Peyer's patch (tissue), 4 donors: ENCODE results near the gene CCDC73.

Source experiments
- POLR2A ChIP-seq, 2 donors: fragments of 450-650 bp; IDR thresholded peaks; one replicate each; pipeline ENCODE4 v1.5.1; 2017; ENCODE audit warnings: antibody characterized with exemption in 2 of 2, mild to moderate bottlenecking in 2 of 2, moderate library complexity in 2 of 2
- TF ChIP-seq, protein P1 (sequence below), 6 experiments: fragments of 450-650 bp in 4 of 6; fragments of 200-600 bp in 2 of 6; sonication (generic) in 1 of 6; IDR thresholded peaks; one replicate each; pipeline ENCODE4 v1.5.1; 2017 to 2019; ENCODE audit warnings: antibody characterized with exemption in 6 of 6, mild to moderate bottlenecking in 3 of 6, moderate library complexity in 1 of 6

DNA sequence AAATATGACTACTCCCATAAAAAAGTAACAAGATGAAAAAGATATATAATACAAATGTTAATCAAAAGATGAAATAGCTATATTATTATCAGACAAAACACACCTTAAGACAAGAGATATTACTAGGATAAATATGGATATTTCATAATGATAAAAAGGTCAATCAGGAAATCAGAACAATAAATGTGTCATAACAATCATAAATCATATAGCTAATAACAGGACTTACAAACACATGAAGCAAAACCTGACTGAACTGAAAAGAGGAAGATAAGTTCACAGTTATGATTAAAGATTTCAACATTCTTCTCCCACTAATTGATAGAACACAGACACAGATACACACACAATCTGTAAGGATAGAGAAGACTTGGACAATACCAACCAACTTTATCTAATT is 163.6 kb downstream of the CCDC73 start:
- TF ChIP-seq, protein P1, sequence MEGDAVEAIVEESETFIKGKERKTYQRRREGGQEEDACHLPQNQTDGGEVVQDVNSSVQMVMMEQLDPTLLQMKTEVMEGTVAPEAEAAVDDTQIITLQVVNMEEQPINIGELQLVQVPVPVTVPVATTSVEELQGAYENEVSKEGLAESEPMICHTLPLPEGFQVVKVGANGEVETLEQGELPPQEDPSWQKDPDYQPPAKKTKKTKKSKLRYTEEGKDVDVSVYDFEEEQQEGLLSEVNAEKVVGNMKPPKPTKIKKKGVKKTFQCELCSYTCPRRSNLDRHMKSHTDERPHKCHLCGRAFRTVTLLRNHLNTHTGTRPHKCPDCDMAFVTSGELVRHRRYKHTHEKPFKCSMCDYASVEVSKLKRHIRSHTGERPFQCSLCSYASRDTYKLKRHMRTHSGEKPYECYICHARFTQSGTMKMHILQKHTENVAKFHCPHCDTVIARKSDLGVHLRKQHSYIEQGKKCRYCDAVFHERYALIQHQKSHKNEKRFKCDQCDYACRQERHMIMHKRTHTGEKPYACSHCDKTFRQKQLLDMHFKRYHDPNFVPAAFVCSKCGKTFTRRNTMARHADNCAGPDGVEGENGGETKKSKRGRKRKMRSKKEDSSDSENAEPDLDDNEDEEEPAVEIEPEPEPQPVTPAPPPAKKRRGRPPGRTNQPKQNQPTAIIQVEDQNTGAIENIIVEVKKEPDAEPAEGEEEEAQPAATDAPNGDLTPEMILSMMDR (IDR thresholded peaks at IDR 0.05): no peak
- no peak for TF ChIP-seq POLR2A (IDR thresholded peaks at IDR 0.05)
